Germinal center (tissue), 1 donor: Measurements from ENCODE around the gene TCEAL2.
"Not testable (repeated sequence)": the region's sequence is repeated elsewhere in the genome, so short reads cannot be mapped to it uniquely, and the experiment has no call there.

Source experiments
- DNase-seq: peaks from one replicate; pipeline ENCODE4 v3.0.0; 2012; ENCODE audit warnings: mixed read lengths, low spot score

The TCEAL2 gene

GRCh38 chrX:102125436-102125835, at the start of gene TCEAL2:
Gene TCEAL2 (plus strand): TSS chrX:102125679. CDS start chrX:102126831, 1,152 bp downstream.
- not testable (repeated sequence) for DNase-seq

- no peak for DNase-seq
Observed at GRCh38 chrX:102077426-102077825, 48.1 kb upstream of the TCEAL2 start.

- no peak for DNase-seq
Observed at GRCh38 chrX:102085706-102086105, 39.8 kb upstream of the TCEAL2 start.

GRCh38 chrX:102113367-102113766, 12.1 kb upstream of the TCEAL2 start:
- no peak for DNase-seq

- DNase-seq, result no peak
Observed at GRCh38 chrX:102115748-102116147, 9.7 kb upstream of the TCEAL2 start.

- DNase-seq, result not testable (repeated sequence)
Observed at GRCh38 chrX:102125014-102125413, 465 bp upstream of the TCEAL2 start.

- DNase-seq, result not testable (repeated sequence)
Observed at GRCh38 chrX:102126080-102126818, 770 bp downstream of the TCEAL2 start.

GRCh38 chrX:102126863-102127262, 1.4 kb downstream of the TCEAL2 start:
- no peak for DNase-seq

- no peak for DNase-seq
Observed at GRCh38 chrX:102129473-102129872, 4.0 kb downstream of the TCEAL2 start.

- no peak for DNase-seq
Observed at GRCh38 chrX:102138064-102138463, 12.6 kb downstream of the TCEAL2 start.

- DNase-seq, result not testable (repeated sequence)
Observed at GRCh38 chrX:102140876-102141275, 15.4 kb downstream of the TCEAL2 start.

GRCh38 chrX:102141631-102142030, 16.2 kb downstream of the TCEAL2 start:
- not testable (repeated sequence) for DNase-seq

GRCh38 chrX:102142274-102142673, 16.8 kb downstream of the TCEAL2 start, which contains the start of gene TCEAL6:
Gene TCEAL6 (minus strand): TSS chrX:102142481.
- DNase-seq, result not testable (repeated sequence)

- no peak for DNase-seq
Observed at GRCh38 chrX:102154218-102154860, 28.9 kb downstream of the TCEAL2 start.

- no peak for DNase-seq
Observed at GRCh38 chrX:102154900-102155805, 29.7 kb downstream of the TCEAL2 start.

GRCh38 chrX:102155806-102156179, 30.3 kb downstream of the TCEAL2 start, which contains the start of gene BEX5:
Gene BEX5 (minus strand): TSS chrX:102155977. CDS start chrX:102154265, 1,712 bp downstream.
- peak; percentile 23 for DNase-seq
